NCI-H446 (cell line): ENCODE measurements around the gene FXYD3.

Experiments used
- DNase-seq, 2 experiments: peaks; one replicate each; lab custom pipeline; 2025; lab: John Stamatoyannopoulos, UW

The FXYD3 gene

DNA sequence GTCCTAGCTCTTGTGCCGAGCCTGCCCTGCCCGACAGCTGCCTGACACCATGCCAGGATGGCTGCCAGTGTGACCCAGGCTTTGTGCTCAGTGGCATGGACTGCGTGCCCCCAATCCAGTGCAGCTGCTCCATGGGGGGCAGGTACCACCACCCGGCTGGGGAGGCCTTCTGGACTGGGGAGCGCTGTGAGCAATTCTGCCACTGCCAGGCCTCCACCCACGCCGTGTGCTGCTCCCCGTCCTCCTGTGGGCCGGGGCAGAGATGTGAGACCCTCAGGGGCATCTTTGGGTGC, 9.4 kb upstream of the FXYD3 start:
- no peak for DNase-seq

DNA sequence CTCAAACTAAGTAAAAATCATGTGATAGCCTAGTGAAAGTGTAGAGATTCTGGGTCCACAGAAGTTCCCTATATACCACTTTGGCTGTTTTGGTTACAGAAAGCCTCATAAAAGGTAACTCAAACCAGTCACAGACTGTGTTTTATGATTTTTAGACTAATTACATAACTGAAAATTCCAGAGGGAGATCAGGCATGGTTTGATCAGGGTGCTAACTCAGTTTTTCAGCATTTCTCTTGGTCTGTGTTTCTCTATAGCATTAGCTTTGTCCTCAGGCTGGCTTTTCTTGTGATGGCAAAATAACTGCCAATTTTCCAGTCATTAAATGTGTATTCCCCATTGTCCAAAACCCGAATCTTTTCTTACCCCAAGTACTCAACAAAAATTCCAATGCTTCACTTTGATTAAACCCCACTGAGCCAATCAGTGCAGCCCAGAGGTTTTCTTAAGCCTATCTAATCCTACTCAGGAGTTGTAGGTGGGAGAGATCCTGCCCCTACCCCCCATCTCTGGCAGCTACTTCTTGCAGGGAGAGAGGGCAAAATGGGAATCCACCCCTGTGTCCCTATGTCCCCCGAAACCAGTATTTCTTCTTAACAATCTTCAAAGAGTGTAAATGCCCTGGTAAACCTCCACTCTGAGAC, 8.6 kb upstream of the FXYD3 start:
- no peak for DNase-seq

DNA sequence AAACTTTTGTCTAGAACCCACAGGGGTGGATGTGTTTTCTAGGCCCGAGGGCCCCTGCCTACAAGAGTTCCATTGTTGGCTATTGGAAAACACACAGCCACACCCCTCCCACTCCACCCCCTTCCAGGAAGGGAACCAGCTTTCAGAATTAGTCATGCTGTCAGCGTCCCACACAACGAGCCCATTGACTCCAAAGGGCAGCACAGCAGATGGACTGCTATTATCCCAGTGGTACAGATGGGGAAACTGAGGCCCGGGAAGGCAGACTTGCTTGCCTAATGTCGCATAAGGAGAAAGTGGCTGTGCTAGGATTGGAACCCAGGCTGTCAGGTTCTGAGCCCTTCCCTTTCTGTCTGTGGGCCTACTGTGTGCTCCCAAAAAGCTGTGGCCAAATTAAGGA, 8.1 kb upstream of the FXYD3 start:
- no peak for DNase-seq

DNA sequence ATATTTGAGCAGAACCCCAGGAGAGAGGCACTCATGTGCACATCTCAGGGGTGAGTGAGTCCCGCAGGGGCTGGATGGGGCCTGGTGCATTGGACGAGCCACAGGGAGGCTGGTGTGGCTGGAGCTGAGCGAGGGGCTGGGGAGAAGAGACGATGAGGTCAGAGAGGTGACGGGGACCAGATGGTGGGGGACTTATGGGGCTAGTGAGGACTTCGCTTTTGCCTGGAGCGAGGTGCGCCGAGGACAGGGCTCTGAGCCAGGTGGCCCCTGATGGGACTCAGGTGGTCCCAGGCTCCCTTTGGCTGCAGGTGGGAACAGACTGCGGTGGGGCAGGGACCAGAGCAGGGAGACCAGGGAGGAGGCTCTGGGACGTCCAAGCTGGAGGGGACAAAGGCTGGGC, 6.9 kb upstream of the FXYD3 start:
- DNase-seq: no peak

- no peak for DNase-seq
Observed at GRCh38 chr19:35109395-35110112, 6.1 kb upstream of the FXYD3 start.

DNA sequence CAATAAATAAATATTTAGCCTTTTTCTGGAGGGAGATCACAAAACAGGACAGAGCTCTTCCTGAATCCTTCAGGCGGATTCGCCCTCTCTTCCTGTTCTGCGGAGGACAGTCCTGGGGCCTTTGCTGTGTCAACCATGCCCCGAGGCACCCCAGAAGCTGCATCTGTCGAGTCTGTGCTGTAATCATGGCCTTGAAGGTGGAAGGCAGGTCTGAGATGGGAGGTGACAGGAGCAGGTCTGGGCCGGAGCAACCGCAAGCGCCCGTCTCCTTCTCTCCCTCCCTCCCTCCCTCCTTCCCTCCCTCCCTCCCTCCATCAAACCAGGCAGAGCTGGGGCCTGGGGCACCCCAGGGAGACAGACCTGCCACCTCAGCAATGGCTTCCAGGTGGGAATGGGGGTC, 4.6 kb upstream of the FXYD3 start:
- DNase-seq: no peak

DNA sequence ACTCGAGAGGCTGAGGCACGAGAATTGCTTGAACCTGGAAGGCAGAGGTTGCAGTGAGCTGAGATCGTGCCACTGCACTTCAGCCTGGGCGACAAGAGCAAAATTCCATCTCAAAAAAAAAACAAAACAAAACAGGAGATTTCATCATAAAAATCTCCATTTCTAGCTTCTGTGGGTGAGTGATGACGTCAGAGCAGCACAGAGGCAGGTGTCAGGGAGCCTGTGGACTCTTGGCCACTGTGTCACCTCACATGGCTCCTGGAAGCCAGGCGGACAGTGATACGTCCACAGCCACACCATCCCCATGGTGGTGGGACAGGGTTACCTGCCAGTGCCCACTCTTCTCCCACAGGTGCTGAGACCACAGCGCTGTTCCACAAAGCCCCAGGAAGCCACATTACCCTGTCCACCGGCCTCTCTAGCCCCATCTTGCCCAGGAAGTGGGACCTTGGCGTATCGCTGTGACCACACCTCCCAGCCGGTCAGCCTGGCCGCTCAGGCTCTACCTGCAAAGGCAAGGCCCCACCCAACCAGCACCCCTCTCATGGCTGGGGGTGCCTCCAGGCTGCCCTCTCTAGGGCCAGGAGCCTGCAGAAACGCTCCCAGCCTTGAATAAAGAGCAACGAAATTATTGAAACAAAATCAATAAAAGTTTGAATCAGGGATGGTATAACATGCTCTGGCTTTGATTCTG, 2.5 kb upstream of the FXYD3 start:
- no peak for DNase-seq

- peak in 1 of 2 experiments; percentile 51 for DNase-seq
Observed at GRCh38 chr19:35114353-35115176, 1.1 kb upstream of the FXYD3 start.

- no peak for DNase-seq
Observed at GRCh38 chr19:35116072-35116801, 614 bp downstream of the FXYD3 start.

- DNase-seq: no peak
Observed at GRCh38 chr19:35117116-35117515, 1.5 kb downstream of the FXYD3 start.

DNA sequence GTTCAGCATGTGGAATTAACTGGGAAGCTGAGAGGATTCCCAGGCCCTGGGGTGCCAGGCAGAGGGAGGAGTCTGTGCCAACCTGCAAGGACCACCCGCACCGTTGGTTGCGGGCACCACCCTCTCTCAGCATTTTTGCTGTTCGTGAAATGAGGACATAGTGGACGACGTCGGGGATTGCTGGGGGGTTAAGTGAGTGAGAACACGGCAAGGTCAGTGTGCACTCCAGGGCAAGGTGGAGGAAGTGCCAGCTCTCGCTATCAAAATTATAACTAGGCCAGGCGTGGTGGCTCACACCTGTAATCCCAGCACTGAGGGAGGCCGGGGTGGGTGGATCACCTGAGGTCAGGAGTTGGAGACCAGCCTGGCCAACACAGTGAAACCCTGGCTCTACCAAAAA, 2.2 kb downstream of the FXYD3 start:
- DNase-seq: no peak

- no peak for DNase-seq
Observed at GRCh38 chr19:35118268-35119020, 2.8 kb downstream of the FXYD3 start.

DNA sequence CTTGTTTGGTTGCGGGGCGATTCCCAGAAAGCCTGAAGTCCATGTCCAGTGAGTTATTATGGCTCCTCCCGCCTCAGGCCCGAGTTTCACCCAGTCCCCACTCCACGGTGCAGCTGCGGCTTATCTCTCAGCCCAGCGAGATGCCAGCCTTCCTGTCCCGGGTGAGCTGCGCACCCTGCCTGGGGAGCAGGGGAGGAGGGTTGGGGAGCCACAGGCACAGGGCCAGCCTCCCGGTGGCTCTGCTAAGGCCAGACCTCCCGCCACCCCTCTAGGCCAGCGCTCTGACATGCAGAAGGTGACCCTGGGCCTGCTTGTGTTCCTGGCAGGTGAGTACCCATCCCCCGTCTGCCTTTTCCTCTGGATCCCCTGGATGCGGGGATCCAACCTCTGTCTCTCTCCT, 3.5 kb downstream of the FXYD3 start:
- no peak for DNase-seq

GRCh38 chr19:35119578-35120155, 4.0 kb downstream of the FXYD3 start:
- DNase-seq: no peak

GRCh38 chr19:35120492-35120891, 4.9 kb downstream of the FXYD3 start:
- no peak for DNase-seq

- no peak for DNase-seq
Observed at GRCh38 chr19:35120898-35121297, 5.3 kb downstream of the FXYD3 start.

DNA sequence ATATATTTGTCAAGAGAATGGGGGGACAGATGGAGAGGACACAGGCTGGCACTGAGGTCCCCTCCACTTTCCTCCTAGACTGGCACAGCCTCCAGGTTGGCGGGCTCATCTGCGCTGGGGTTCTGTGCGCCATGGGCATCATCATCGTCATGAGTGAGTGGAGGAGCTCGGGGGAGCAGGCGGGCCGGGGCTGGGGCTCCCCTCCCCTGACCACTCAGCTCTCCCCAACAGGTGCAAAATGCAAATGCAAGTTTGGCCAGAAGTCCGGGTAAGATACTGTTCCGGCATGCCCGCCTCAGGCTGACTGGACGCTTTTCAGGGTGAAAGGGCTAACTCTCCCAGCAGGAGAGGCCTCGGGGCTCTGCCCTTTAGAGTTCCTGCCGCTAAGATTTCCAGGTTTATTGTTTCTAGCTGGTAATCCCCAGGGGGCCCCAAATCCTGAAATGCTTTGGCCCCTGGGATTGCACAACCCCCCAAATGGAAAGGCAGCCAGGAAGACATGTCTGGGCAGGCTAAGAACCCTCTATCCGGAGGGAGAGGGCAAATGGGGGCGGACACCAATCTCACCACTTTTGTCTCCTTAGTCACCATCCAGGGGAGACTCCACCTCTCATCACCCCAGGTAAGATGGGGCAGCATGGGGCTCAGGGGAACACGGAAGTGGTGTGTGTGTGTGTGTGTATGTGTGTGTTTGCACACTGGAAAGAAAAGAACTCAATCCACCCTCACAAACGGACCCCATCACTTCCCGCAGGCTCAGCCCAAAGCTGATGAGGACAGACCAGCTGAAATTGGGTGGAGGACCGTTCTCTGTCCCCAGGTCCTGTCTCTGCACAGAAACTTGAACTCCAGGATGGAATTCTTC, 7.3 kb downstream of the FXYD3 start:
- no peak for DNase-seq

GRCh38 chr19:35123573-35123972, 8.0 kb downstream of the FXYD3 start:
- peak in 1 of 2 experiments; percentile 16 for DNase-seq

DNA sequence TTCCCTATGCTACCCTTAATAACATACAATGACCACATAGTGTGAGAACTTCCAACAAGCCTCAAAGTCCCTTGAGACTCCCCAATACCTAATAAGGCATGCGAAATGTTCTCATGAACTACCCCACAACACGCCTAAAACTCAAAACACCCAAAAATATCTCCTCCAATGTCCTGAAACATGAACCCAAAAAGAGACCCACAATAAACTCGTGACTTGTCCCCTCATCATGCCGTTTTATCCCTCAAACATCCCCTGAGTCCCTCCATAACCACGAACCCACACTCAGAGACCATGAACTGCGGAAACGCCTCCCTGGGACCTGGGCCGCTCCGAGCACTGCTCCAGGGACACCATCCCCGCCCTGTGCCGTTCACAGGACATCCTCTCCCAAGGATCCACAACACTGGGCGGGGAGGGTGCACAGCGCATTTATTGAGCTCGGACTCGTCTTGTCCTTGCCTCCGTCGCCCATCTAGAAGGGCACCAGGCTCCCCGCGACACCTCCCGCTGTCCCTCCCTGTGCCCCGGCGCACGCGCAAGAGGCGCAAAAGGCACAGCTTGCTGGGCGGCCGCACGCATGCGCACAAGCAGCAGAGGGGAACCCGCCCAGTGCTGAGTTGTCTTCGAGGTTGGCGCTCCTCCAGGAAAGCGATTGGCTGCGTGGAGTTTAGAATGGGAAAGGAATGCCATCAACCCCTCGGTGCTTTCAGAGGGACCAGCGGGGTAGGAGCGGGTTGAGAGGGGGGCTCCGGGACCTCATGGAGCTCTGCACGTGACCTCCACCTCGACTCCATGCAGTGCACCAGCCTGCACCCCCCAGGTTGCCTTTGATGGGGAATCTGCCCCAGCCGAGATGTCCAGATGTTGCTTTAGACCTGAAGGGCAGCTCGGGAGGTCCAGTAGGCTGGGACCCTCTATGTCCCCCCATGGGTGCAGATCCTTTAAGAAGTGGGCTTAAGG, 8.8 kb downstream of the FXYD3 start:
- peak; percentile 86 to 95 for DNase-seq
